GM10248 (cell line): ENCODE data around the gene ERFL.

Source experiments
- CTCF ChIA-PET: fragments of 300-600 bp; sonication (Branson Sonifier 250); formaldehyde crosslinking; extraction: SDS; loops from one replicate; lab custom pipeline; 2021; ENCODE audit warnings: antibody characterized with exemption; lab: Yijun Ruan, JAX
- POLR2A ChIA-PET: fragments of 350-650 bp; sonication (Branson Sonifier 250); formaldehyde crosslinking; extraction: SDS; loops from one replicate; lab custom pipeline; 2020; ENCODE audit warnings: antibody characterized with exemption; lab: Yijun Ruan, JAX
- DNase-seq: peaks from one replicate; pipeline ENCODE4 v3.0.0; 2012; ENCODE audit errors: extremely low spot score
- CTCF ChIP-seq: IDR thresholded peaks from 2 replicates; pipeline ENCODE4 v1.5.1; 2012; ENCODE audit warnings: mild to moderate bottlenecking, low read depth; ENCODE audit errors: extremely low read depth, missing control alignments, control extremely low read depth

The ERFL gene

GRCh38 chr19:41937525-41938468 lies 9.5 kb upstream of the ERFL start:
- no peak for DNase-seq
- TF ChIP-seq CTCF: no peak
- ChIA-PET POLR2A (interaction anchor here (0.7 to 1.6 kb wide), 3 partner anchors 8 to 62 kb away, joined by 3 to 8 read pairs (median 5); no protein-coding TSS in a partner anchor), CTCF (interaction anchor here (0.9 to 2.1 kb wide), 8 partner anchors 9 to 78 kb away, joined by 4 to 10 read pairs (median 6); partner anchors contain the start of genes ERFL, RABAC1 and RPS19)

- no peak for DNase-seq
- ChIA-PET POLR2A (interaction anchor here (0.7 to 1.6 kb wide), 3 partner anchors 9 to 62 kb away, joined by 3 to 8 read pairs (median 5); no protein-coding TSS in a partner anchor), CTCF (interaction anchor here (0.9 to 2.1 kb wide), 11 partner anchors 9 to 78 kb away, joined by 3 to 10 read pairs (median 4); partner anchors contain the start of genes ERFL, RABAC1 and RPS19)
- TF ChIP-seq CTCF: no peak
Observed at GRCh38 chr19:41936961-41937360, 8.7 kb upstream of the ERFL start.

GRCh38 chr19:41936416-41936850 lies 8.2 kb upstream of the ERFL start:
- CTCF ChIA-PET: interaction anchor here (0.9 to 2.1 kb wide), 8 partner anchors 9 to 74 kb away, joined by 3 to 10 read pairs (median 5); partner anchors contain the start of genes ERFL and RABAC1
- TF ChIP-seq CTCF: no peak
- no peak for DNase-seq
- POLR2A ChIA-PET: interaction anchor here (1.4 to 1.6 kb wide), 2 partner anchors 9 to 50 kb away, joined by 5 to 8 read pairs; no protein-coding TSS in a partner anchor

- no peak for TF ChIP-seq CTCF
- no peak for DNase-seq
- ChIA-PET POLR2A (interaction anchor here (1.6 kb wide), 1 partner anchor 50 kb away, joined by 5 read pairs; no protein-coding TSS in a partner anchor), CTCF (interaction anchor here (0.9 to 1.2 kb wide), 3 partner anchors 9 to 73 kb away, joined by 3 to 4 read pairs (median 3); no protein-coding TSS in a partner anchor)
Observed at GRCh38 chr19:41935760-41936415, 7.6 kb upstream of the ERFL start.

- ChIA-PET CTCF (interaction anchor here (1.0 to 6.2 kb wide), 7 partner anchors 8 to 108 kb away, joined by 3 to 35 read pairs (median 3); no protein-coding TSS in a partner anchor), POLR2A (interaction anchor here (1.5 kb wide), 1 partner anchor 70 kb away, joined by 4 read pairs; no protein-coding TSS in a partner anchor)
- peak; percentile 89 for DNase-seq
- peak; percentile 87 for TF ChIP-seq CTCF
Observed at GRCh38 chr19:41934849-41935374, 6.7 kb upstream of the ERFL start.
